Natural killer cell (primary cell): Measurements from ENCODE around the gene SETD1B. TPM values are rescaled to one million over a fixed set of nuclear protein-coding genes. Genes with fewer than 3 reads are reported as not detected.
A peak's percentile ranks its signal among the peaks of the same experiment; 100 is the strongest.

ENCODE experiments used
- ATAC-seq, 3 donors: fragments of 150-1000 bp in 2 of 3; fragments of 200-7000 bp in 1 of 3; cut with Tn5 transposase; 1 replicate in 1 of 3; 2 replicates in 2 of 3; pipeline ENCODE4 v1.10.0; 2021; ENCODE audit warnings: mild to moderate bottlenecking in 2 of 3, moderate library complexity in 2 of 3
- DNase-seq, 2 donors: peaks; one replicate each; pipeline versions ENCODE4 v3.0.0 to v3.0.0-alpha.2; 2013 to 2021; ENCODE audit warnings: mixed read lengths in 1 of 2
- H3K27ac ChIP-seq: one replicate; pipeline ENCODE4 v1.5.1; 2013; ENCODE audit warnings: mild to moderate bottlenecking, low read length
- H3K27me3 ChIP-seq: one replicate; pipeline ENCODE4 v1.6.1; 2013; ENCODE audit warnings: low read length; ENCODE audit not compliant: control insufficient read depth, insufficient read depth
- H3K36me3 ChIP-seq: one replicate; pipeline ENCODE4 v1.6.1; 2013; ENCODE audit warnings: low read length; ENCODE audit not compliant: control insufficient read depth, insufficient read depth
- H3K4me1 ChIP-seq: one replicate; pipeline ENCODE4 v1.6.1; 2013; ENCODE audit warnings: low read length; ENCODE audit not compliant: control insufficient read depth, insufficient read depth
- H3K4me3 ChIP-seq: one replicate; pipeline ENCODE4 v1.5.1; 2013; ENCODE audit warnings: low read length
- H3K9me3 ChIP-seq: one replicate; pipeline ENCODE4 v1.6.1; 2013; ENCODE audit warnings: low read length; ENCODE audit not compliant: control insufficient read depth, insufficient read depth
- H3K27ac Mint-ChIP-seq, 2 donors: one replicate each; pipeline ENCODE4 v1.8.0; 2022; ENCODE audit warnings: mild to moderate bottlenecking in 2 of 2, mixed read lengths in 2 of 2, moderate library complexity in 1 of 2
- H3K27me3 Mint-ChIP-seq, 2 donors: one replicate each; pipeline ENCODE4 v1.8.0; 2022; ENCODE audit warnings: low read depth in 2 of 2, mixed read lengths in 2 of 2
- H3K36me3 Mint-ChIP-seq: one replicate; pipeline ENCODE4 v1.8.0; 2022; ENCODE audit warnings: mixed read lengths
- H3K4me1 Mint-ChIP-seq, 2 donors: one replicate each; pipeline ENCODE4 v1.8.0; 2022; ENCODE audit warnings: mixed read lengths in 2 of 2
- H3K4me3 Mint-ChIP-seq: one replicate; pipeline ENCODE4 v1.8.0; 2022; ENCODE audit warnings: mild to moderate bottlenecking, moderate library complexity, mixed read lengths
- H3K9me3 Mint-ChIP-seq, 2 donors: one replicate each; pipeline ENCODE4 v1.8.0; 2022; ENCODE audit warnings: mixed read lengths in 2 of 2
- CTCF ChIP-seq: fragments of 200-600 bp; IDR thresholded peaks from one replicate; pipeline ENCODE4 v1.8.0; 2022; ENCODE audit warnings: antibody characterized with exemption
- WGBS: methylation state at CpG from one replicate; pipeline ENCODE4 v1.1.7; 2013; ENCODE audit warnings: missing lambda C conversion rate; ENCODE audit not compliant: insufficient coverage; 5-methylcytosine and 5-hydroxymethylcytosine counted together
- intact Hi-C: fragments of 100-400 bp; cut with micrococcal nuclease; formaldehyde crosslinking; loops from one replicate; pipeline ENCODE4 v1.14.2; 2022
- total RNA-seq, 4 donors: library from RNA; stranded (reverse); fragments of 120-200 nt in 1 of 4; gene quantifications; one replicate each; pipeline versions ENCODE4 v1.2.3 to v1.2.4, GENCODE V29; 2013 to 2022

SETD1B gene
- total RNA-seq, 3 donors from 2014 or later (not counting 1 experiment from before 2014, with no cell fraction given), result 55.1 to 57.5 (median 56.2) TPM

- 97% methylated on average over 17 of the region's 17 CpGs for WGBS
- Mint-ChIP-seq H3K4me3 (no peak overlapping the region), H3K27me3 (no peaks in the 10 kb centered on the region), H3K4me1 (peaks cover 31 to 50% of the 10 kb centered on the region in 2 donors), H3K9me3 (no peaks in the 10 kb centered on the region), H3K27ac (peak overlapping the region; percentile 75 to 100), H3K36me3 (no peaks in the 10 kb centered on the region)
- Histone ChIP-seq H3K27ac (no peak overlapping the region), H3K9me3 (no peaks in the 10 kb centered on the region), H3K27me3 (no peaks in the 10 kb centered on the region), H3K36me3 (peaks cover 39% of the 10 kb centered on the region), H3K4me1 (peaks cover 55% of the 10 kb centered on the region), H3K4me3 (no peak overlapping the region)
- intact Hi-C loops, result loop anchor here (5.0 kb wide), 1 partner anchor 33 kb away; no protein-coding TSS in a partner anchor
- ATAC-seq, result no peak
- no peak for DNase-seq
- no peak for TF ChIP-seq CTCF
These were observed 24.4 kb upstream of the SETD1B start for GRCh38 chr12:121779422-121779895.

GRCh38 chr12:121780429-121780828 is 23.4 kb upstream of the SETD1B start:
- H3K4me1 Mint-ChIP-seq, result peaks cover 38 to 55% of the 10 kb centered on the region in 2 donors
- H3K27ac Mint-ChIP-seq, result peak overlapping the region; percentile 100
- no peaks in the 10 kb centered on the region for H3K36me3 Mint-ChIP-seq

GRCh38 chr12:121781484-121781997 is 22.3 kb upstream of the SETD1B start:
- TF ChIP-seq CTCF, result no peak
- DNase-seq (no peak), ATAC-seq (no peak)
- peaks cover 41 to 58% of the 10 kb centered on the region in 2 donors for H3K4me1 Mint-ChIP-seq
- no peaks in the 10 kb centered on the region for H3K27me3 ChIP-seq
- intact Hi-C loops, result no loop called here
- H3K36me3 ChIP-seq, result peaks cover 47% of the 10 kb centered on the region
- peak overlapping the region; percentile 100 for H3K27ac Mint-ChIP-seq
- H3K4me3 Mint-ChIP-seq, result peak overlapping the region; percentile 78
- H3K4me3 ChIP-seq, result no peak overlapping the region
- H3K36me3 Mint-ChIP-seq, result no peaks in the 10 kb centered on the region
- H3K9me3 ChIP-seq, result no peaks in the 10 kb centered on the region
- H3K4me1 ChIP-seq, result peaks cover 65% of the 10 kb centered on the region
- H3K27me3 Mint-ChIP-seq, result no peaks in the 10 kb centered on the region
- H3K27ac ChIP-seq, result peak overlapping the region; percentile 80
- H3K9me3 Mint-ChIP-seq, result no peaks in the 10 kb centered on the region
- 78% methylated on average over 5 of the region's 12 CpGs for WGBS

More at GRCh38 chr12:121780429-121780828, 23.4 kb upstream of the SETD1B start:
- no peak overlapping the region for H3K4me3 ChIP-seq
- Mint-ChIP-seq H3K4me3 (no peak overlapping the region), H3K27me3 (no peaks in the 10 kb centered on the region), H3K9me3 (no peaks in the 10 kb centered on the region)
- peaks cover 43% of the 10 kb centered on the region for H3K36me3 ChIP-seq
- no peak overlapping the region for H3K27ac ChIP-seq
- H3K9me3 ChIP-seq, result no peaks in the 10 kb centered on the region
- intact Hi-C loops, result no loop called here
- 95% methylated on average over 11 of the region's 11 CpGs for WGBS
- H3K27me3 ChIP-seq, result no peaks in the 10 kb centered on the region
- peaks cover 65% of the 10 kb centered on the region for H3K4me1 ChIP-seq
- no peak for TF ChIP-seq CTCF
- no peak for DNase-seq
- no peak for ATAC-seq
